Measurements from ENCODE around the gene USO1. TPM values are rescaled to one million over a fixed set of nuclear protein-coding genes. Genes with fewer than 3 reads are reported as not detected.

The USO1 gene
- total and polyA plus RNA-seq, 7 experiments from 2014 or later = 17.8 to 54.8 (median 30.4) TPM

DNA sequence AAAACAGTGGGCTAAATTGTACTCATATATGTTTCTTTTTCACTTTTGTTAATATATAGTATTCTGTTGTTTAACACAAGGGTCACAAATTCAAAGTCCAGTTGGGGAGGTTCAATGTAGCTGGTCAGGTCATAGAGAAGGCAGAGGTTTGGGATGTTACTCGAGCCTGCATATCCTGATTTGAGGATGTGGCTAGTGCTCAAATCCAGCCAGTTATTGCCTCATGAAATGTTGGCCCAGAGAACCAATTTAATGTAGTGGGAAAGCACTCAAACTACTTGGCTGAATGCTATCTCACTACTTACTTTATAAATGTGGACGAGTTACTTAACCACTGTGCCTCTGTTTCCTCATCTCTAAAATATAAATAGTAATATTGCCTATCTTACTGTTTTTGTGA lies 12.5 kb downstream of the USO1 start:
- ATAC-seq (no peak), DNase-seq (no peak)
- H3K4me1 Mint-ChIP-seq = peaks cover 14 to 38% (median 25%) of the 10 kb centered on the region in 7 donors
- no peaks in the 10 kb centered on the region for H3K27me3 ChIP-seq (ENCODE audit: control insufficient read depth in 2 of 2, insufficient read depth in 2 of 2, low read length in 2 of 2)
- H3K27ac ChIP-seq (ENCODE audit: low read depth, low read length) = no peak overlapping the region
- peaks cover 0 to 4% (median 0%) of the 10 kb centered on the region in 3 experiments for H3K36me3 ChIP-seq (ENCODE audit: control insufficient read depth in 2 of 3, insufficient read depth in 3 of 3, low read length in 3 of 3)
- peaks cover 0 to 23% (median 17%) of the 10 kb centered on the region in 5 donors for H3K36me3 Mint-ChIP-seq
- POLR2A ChIA-PET = interaction anchor here (0.7 to 1.0 kb wide), 2 partner anchors 12 kb away, joined by 3 to 4 read pairs; partner anchors contain the start of gene USO1
- intact Hi-C loops (cut with micrococcal nuclease) = no loop called here
- no peaks in the 10 kb centered on the region for H3K27me3 Mint-ChIP-seq
- no peak overlapping the region for H3K4me3 Mint-ChIP-seq
- H3K27ac Mint-ChIP-seq = peak overlapping the region in 1 of 9 donors; percentile 50
- no peaks in the 10 kb centered on the region for H3K4me1 ChIP-seq (ENCODE audit: control insufficient read depth in 2 of 2, insufficient read depth in 2 of 2, low read length in 2 of 2)
- H3K9me3 Mint-ChIP-seq = peaks cover 0 to 4% (median 0%) of the 10 kb centered on the region in 11 donors
- CTCF ChIA-PET = interaction anchor here (1.1 kb wide), 1 partner anchor 13 kb away, joined by 7 read pairs; the partner anchor contains the start of gene USO1
- no peaks in the 10 kb centered on the region for H3K9me3 ChIP-seq (ENCODE audit: control insufficient read depth in 2 of 3, low read length in 3 of 3)
- no peak overlapping the region for H3K4me3 ChIP-seq (ENCODE audit: low read length)

DNA sequence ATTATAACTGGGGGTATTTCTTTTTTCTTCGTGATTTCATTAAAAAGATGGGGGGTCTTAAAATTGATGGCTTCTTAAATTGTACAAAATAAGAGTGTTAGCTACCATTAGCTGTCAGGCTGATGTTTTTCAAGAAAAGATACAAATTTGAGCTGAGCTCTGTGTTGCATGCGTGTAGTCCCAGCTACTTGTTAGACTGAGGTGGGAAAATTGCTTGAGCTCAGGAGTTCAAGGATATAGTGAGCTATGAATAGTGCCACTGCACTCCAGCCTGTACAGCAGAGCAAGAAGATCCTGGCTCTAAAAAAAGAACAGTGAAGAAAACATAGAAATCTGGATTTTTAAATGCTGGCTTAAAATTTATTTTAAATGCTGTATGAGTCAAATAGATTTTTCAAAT lies 13.0 kb downstream of the USO1 start:
- intact Hi-C loops (cut with micrococcal nuclease) = no loop called here
- POLR2A ChIA-PET = interaction anchor here (0.7 kb wide), 1 partner anchor 13 kb away, joined by 3 read pairs; the partner anchor contains the start of gene USO1
- CTCF ChIA-PET = no interaction called here

DNA sequence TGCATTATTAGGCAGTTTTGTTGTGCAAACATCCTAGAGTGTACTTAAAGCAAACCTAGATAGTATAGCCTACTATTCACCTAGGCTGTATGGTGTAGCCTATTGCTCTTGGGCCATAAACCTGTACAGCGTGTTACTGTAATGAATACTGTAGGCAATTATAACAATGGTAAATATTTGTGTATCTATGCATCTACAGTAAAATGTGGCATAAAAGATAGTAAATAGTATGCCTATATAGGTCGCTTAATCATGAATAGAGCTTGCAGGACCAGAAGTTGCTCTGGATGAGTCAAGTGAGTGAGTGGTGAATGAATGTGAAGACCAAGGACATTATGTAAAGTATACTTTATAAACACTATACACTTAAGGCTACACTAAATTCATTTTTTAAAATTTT lies 16.6 kb downstream of the USO1 start:
- Histone ChIP-seq H3K27ac (ENCODE audit: low read depth, low read length) (no peak overlapping the region), H3K36me3 (ENCODE audit: control insufficient read depth in 2 of 3, insufficient read depth in 3 of 3, low read length in 3 of 3) (peaks cover 0 to 4% (median 0%) of the 10 kb centered on the region in 3 experiments), H3K4me3 (ENCODE audit: low read length) (no peak overlapping the region), H3K9me3 (ENCODE audit: control insufficient read depth in 2 of 3, low read length in 3 of 3) (no peaks in the 10 kb centered on the region), H3K4me1 (ENCODE audit: control insufficient read depth in 2 of 2, insufficient read depth in 2 of 2, low read length in 2 of 2) (no peaks in the 10 kb centered on the region), H3K27me3 (ENCODE audit: control insufficient read depth in 2 of 2, insufficient read depth in 2 of 2, low read length in 2 of 2) (no peaks in the 10 kb centered on the region)
- CTCF ChIA-PET = interaction anchor here (1.2 to 2.2 kb wide), 2 partner anchors 17 to 18 kb away, joined by 3 to 7 read pairs; partner anchors contain the start of gene USO1
- Mint-ChIP-seq H3K9me3 (peaks cover 0 to 3% (median 0%) of the 10 kb centered on the region in 11 donors), H3K27me3 (no peaks in the 10 kb centered on the region), H3K4me1 (peaks cover 8 to 21% (median 17%) of the 10 kb centered on the region in 7 donors), H3K4me3 (no peak overlapping the region), H3K27ac (no peak overlapping the region), H3K36me3 (peaks cover 0 to 17% (median 7%) of the 10 kb centered on the region in 5 donors)
- no peak for DNase-seq
- POLR2A ChIA-PET = interaction anchor here (0.7 kb wide), 1 partner anchor 15 kb away, joined by 4 read pairs; no protein-coding TSS in a partner anchor
- intact Hi-C loops (cut with micrococcal nuclease) = no loop called here
- ATAC-seq = no peak

More for the DNA sequence above, 13.0 kb downstream of the USO1 start:
- H3K4me1 Mint-ChIP-seq = peaks cover 14 to 42% (median 25%) of the 10 kb centered on the region in 7 donors
- ATAC-seq (no peak), DNase-seq (no peak)
- no peak overlapping the region for H3K4me3 ChIP-seq (ENCODE audit: low read length)
- no peaks in the 10 kb centered on the region for H3K27me3 ChIP-seq (ENCODE audit: control insufficient read depth in 2 of 2, insufficient read depth in 2 of 2, low read length in 2 of 2)
- no peaks in the 10 kb centered on the region for H3K27me3 Mint-ChIP-seq
- H3K27ac Mint-ChIP-seq = no peak overlapping the region
- no peaks in the 10 kb centered on the region for H3K9me3 ChIP-seq (ENCODE audit: control insufficient read depth in 2 of 3, low read length in 3 of 3)
- H3K9me3 Mint-ChIP-seq = peaks cover 0 to 4% (median 0%) of the 10 kb centered on the region in 11 donors
- H3K27ac ChIP-seq (ENCODE audit: low read depth, low read length) = no peak overlapping the region
- H3K4me1 ChIP-seq (ENCODE audit: control insufficient read depth in 2 of 2, insufficient read depth in 2 of 2, low read length in 2 of 2) = no peaks in the 10 kb centered on the region
- H3K36me3 Mint-ChIP-seq = peaks cover 0 to 23% (median 18%) of the 10 kb centered on the region in 5 donors
- no peak overlapping the region for H3K4me3 Mint-ChIP-seq
- H3K36me3 ChIP-seq (ENCODE audit: control insufficient read depth in 2 of 3, insufficient read depth in 3 of 3, low read length in 3 of 3) = peaks cover 0 to 4% (median 0%) of the 10 kb centered on the region in 3 experiments

DNA sequence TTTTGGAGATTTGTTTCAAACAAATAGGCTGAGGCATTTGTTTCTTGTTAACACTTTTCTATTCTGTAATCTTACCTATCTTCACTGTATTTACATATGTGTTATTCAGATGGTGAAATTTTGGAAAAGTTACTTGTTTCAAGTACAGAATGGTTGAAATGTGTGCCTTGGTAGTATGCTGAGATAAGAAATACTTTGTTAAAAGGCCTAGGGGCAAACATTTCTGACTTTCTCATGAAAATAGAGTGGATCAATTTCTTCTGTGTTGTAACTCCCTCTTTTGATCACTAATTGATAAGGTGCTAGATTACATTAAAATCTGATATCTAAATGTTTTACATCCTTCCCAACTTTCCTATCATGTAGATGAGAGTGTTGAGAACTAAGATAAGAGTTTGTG lies 18.1 kb downstream of the USO1 start:
- no peaks in the 10 kb centered on the region for H3K9me3 ChIP-seq (ENCODE audit: control insufficient read depth in 2 of 3, low read length in 3 of 3)
- CTCF ChIA-PET = interaction anchor here (1.2 kb wide), 1 partner anchor 20 kb away, joined by 3 read pairs; no protein-coding TSS in a partner anchor
- no peak for ATAC-seq

DNA sequence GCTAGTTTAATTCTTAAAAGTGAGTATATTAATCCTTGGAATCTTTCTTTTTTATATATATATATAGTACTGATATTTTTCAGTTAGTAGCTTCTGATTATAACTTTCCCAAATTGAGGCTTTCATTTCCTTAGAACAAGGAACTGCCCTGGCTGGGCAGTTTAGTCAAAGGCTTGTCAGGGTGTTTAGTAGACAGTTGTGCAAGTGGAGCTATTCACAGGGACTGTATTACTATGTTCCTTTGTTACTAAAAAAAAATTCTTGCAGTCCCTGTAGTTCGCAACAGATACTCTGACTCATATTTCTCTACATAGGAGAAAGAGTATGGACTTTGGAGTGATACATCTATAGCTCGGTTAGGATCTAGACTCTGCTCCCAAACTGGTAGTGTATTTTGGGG lies 20.8 kb downstream of the USO1 start:
- no peak overlapping the region for H3K27ac Mint-ChIP-seq
- H3K4me1 Mint-ChIP-seq = peaks cover 7 to 17% (median 10%) of the 10 kb centered on the region in 7 donors
- H3K36me3 ChIP-seq (ENCODE audit: control insufficient read depth in 2 of 3, insufficient read depth in 3 of 3, low read length in 3 of 3) = peaks cover 0 to 3% (median 0%) of the 10 kb centered on the region in 3 experiments
- ChIA-PET CTCF (no interaction called here), POLR2A (no interaction called here)
- peak; percentile 57 for ATAC-seq
- no peak overlapping the region for H3K4me3 Mint-ChIP-seq
- H3K27ac ChIP-seq (ENCODE audit: low read depth, low read length) = no peak overlapping the region
- intact Hi-C loops (cut with micrococcal nuclease) = no loop called here
- no peak overlapping the region for H3K4me3 ChIP-seq (ENCODE audit: low read length)
- H3K4me1 ChIP-seq (ENCODE audit: control insufficient read depth in 2 of 2, insufficient read depth in 2 of 2, low read length in 2 of 2) = no peaks in the 10 kb centered on the region
- H3K27me3 Mint-ChIP-seq = no peaks in the 10 kb centered on the region
- peaks cover 0 to 20% (median 7%) of the 10 kb centered on the region in 5 donors for H3K36me3 Mint-ChIP-seq
- no peaks in the 10 kb centered on the region for H3K9me3 ChIP-seq (ENCODE audit: control insufficient read depth in 2 of 3, low read length in 3 of 3)
- DNase-seq = no peak
- no peaks in the 10 kb centered on the region for H3K27me3 ChIP-seq (ENCODE audit: control insufficient read depth in 2 of 2, insufficient read depth in 2 of 2, low read length in 2 of 2)
- peaks cover 0 to 3% (median 0%) of the 10 kb centered on the region in 11 donors for H3K9me3 Mint-ChIP-seq

More for the DNA sequence above, 18.1 kb downstream of the USO1 start:
- H3K27ac ChIP-seq (ENCODE audit: low read depth, low read length) = no peak overlapping the region
- peaks cover 0 to 4% (median 0%) of the 10 kb centered on the region in 3 experiments for H3K36me3 ChIP-seq (ENCODE audit: control insufficient read depth in 2 of 3, insufficient read depth in 3 of 3, low read length in 3 of 3)
- POLR2A ChIA-PET = no interaction called here
- no peaks in the 10 kb centered on the region for H3K4me1 ChIP-seq (ENCODE audit: control insufficient read depth in 2 of 2, insufficient read depth in 2 of 2, low read length in 2 of 2)
- intact Hi-C loops (cut with micrococcal nuclease) = no loop called here
- Mint-ChIP-seq H3K9me3 (peaks cover 0 to 3% (median 0%) of the 10 kb centered on the region in 11 donors), H3K4me1 (peaks cover 7 to 17% (median 10%) of the 10 kb centered on the region in 7 donors), H3K27ac (no peak overlapping the region), H3K4me3 (no peak overlapping the region), H3K36me3 (peaks cover 0 to 20% (median 7%) of the 10 kb centered on the region in 5 donors), H3K27me3 (no peaks in the 10 kb centered on the region)
- no peaks in the 10 kb centered on the region for H3K27me3 ChIP-seq (ENCODE audit: control insufficient read depth in 2 of 2, insufficient read depth in 2 of 2, low read length in 2 of 2)
- no peak overlapping the region for H3K4me3 ChIP-seq (ENCODE audit: low read length)
- DNase-seq = no peak

DNA sequence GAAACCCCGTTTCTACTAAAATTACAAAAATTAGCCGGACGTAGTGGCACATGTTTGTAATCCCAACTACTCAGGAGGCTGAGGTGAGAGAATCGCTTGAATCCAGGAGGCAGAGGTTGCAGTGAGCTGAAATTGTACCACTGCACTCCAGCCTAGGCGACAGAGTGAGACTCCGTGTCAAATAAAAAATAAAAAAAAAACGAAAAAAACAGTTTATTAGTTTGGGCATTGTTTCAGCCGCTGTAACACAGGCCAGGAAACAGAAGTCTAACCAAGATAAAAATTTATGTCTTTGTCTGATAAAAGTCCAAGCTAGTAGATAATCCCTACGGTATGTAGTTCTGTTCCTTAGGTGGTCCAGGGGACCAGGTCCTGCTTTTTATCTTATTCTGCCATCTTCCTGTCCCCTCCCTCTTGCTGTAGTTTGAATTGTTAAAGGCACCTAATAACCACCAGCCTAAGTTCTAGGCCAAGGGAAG lies 21.4 kb downstream of the USO1 start:
- POLR2A ChIA-PET = interaction anchor here (2.5 kb wide), 1 partner anchor 22 kb away, joined by 7 read pairs; the partner anchor contains the start of gene USO1
- H3K27ac ChIP-seq (ENCODE audit: low read depth, low read length) = no peak overlapping the region
- Mint-ChIP-seq H3K4me3 (no peak overlapping the region), H3K27ac (no peak overlapping the region), H3K36me3 (peaks cover 0 to 20% (median 7%) of the 10 kb centered on the region in 5 donors), H3K4me1 (peaks cover 7 to 17% (median 10%) of the 10 kb centered on the region in 7 donors), H3K9me3 (peaks cover 0 to 3% (median 0%) of the 10 kb centered on the region in 11 donors), H3K27me3 (no peaks in the 10 kb centered on the region)
- ATAC-seq = no peak
- DNase-seq = no peak
- CTCF ChIA-PET = no interaction called here
- H3K4me1 ChIP-seq (ENCODE audit: control insufficient read depth in 2 of 2, insufficient read depth in 2 of 2, low read length in 2 of 2) = no peaks in the 10 kb centered on the region
- no peaks in the 10 kb centered on the region for H3K9me3 ChIP-seq (ENCODE audit: control insufficient read depth in 2 of 3, low read length in 3 of 3)
- H3K36me3 ChIP-seq (ENCODE audit: control insufficient read depth in 2 of 3, insufficient read depth in 3 of 3, low read length in 3 of 3) = no peaks in the 10 kb centered on the region
- intact Hi-C loops (cut with micrococcal nuclease) = loop anchor here in 1 of 2 donors (2.0 kb wide), 1 partner anchor 21 kb away; the partner anchor contains the start of gene USO1
- H3K4me3 ChIP-seq (ENCODE audit: low read length) = no peak overlapping the region
- H3K27me3 ChIP-seq (ENCODE audit: control insufficient read depth in 2 of 2, insufficient read depth in 2 of 2, low read length in 2 of 2) = no peaks in the 10 kb centered on the region
